ENCODE measurements around the gene DUOX2. TPM values are rescaled to one million over a fixed set of nuclear protein-coding genes. Genes with fewer than 3 reads are reported as not detected.

The DUOX2 gene
- total RNA-seq, 3 donors from 2014 or later: 0.05 to 0.11 (median 0.10) TPM

- H3K36me3 Mint-ChIP-seq (ENCODE audit: insufficient read depth): no peaks in the 10 kb centered on the region
- peak overlapping the region; percentile 71 for H3K4me3 Mint-ChIP-seq
- peaks cover 38% of the 10 kb centered on the region for H3K4me1 Mint-ChIP-seq (ENCODE audit: low read depth)
- H3K9me3 Mint-ChIP-seq: no peaks in the 10 kb centered on the region
- H3K27me3 Mint-ChIP-seq (ENCODE audit: low read depth): peaks cover 85% of the 10 kb centered on the region
- ATAC-seq (peak; percentile 5 to 11), DNase-seq (no peak)
Observed at GRCh38 chr15:45117308-45118130, 3.5 kb upstream of the DUOX2 start.

- peaks cover 89% of the 10 kb centered on the region for H3K27me3 Mint-ChIP-seq (ENCODE audit: low read depth)
- DNase-seq: no peak
- ATAC-seq: no peak
- peak overlapping the region; percentile 51 for H3K4me3 Mint-ChIP-seq
- H3K36me3 Mint-ChIP-seq (ENCODE audit: insufficient read depth): no peaks in the 10 kb centered on the region
- peaks cover 46% of the 10 kb centered on the region for H3K4me1 Mint-ChIP-seq (ENCODE audit: low read depth)
- H3K9me3 Mint-ChIP-seq: no peaks in the 10 kb centered on the region
Observed at GRCh38 chr15:45116482-45117307, 2.7 kb upstream of the DUOX2 start.

GRCh38 chr15:45116006-45116481, 2.1 kb upstream of the DUOX2 start:
- no peaks in the 10 kb centered on the region for H3K9me3 Mint-ChIP-seq
- H3K4me1 Mint-ChIP-seq (ENCODE audit: low read depth): peaks cover 47% of the 10 kb centered on the region
- DNase-seq (no peak), ATAC-seq (no peak)
- H3K36me3 Mint-ChIP-seq (ENCODE audit: insufficient read depth): no peaks in the 10 kb centered on the region
- H3K27me3 Mint-ChIP-seq (ENCODE audit: low read depth): peaks cover 83% of the 10 kb centered on the region
- H3K4me3 Mint-ChIP-seq: peak overlapping the region; percentile 51

GRCh38 chr15:45115312-45115820, 1.4 kb upstream of the DUOX2 start:
- Mint-ChIP-seq H3K4me1 (ENCODE audit: low read depth) (peaks cover 47% of the 10 kb centered on the region), H3K9me3 (no peaks in the 10 kb centered on the region), H3K27me3 (ENCODE audit: low read depth) (peaks cover 82% of the 10 kb centered on the region), H3K4me3 (no peak overlapping the region), H3K36me3 (ENCODE audit: insufficient read depth) (no peaks in the 10 kb centered on the region)
- DNase-seq (no peak), ATAC-seq (no peak)

GRCh38 chr15:45114751-45115085, 746 bp upstream of the DUOX2 start:
- Mint-ChIP-seq H3K9me3 (no peaks in the 10 kb centered on the region), H3K27me3 (ENCODE audit: low read depth) (peaks cover 85% of the 10 kb centered on the region), H3K4me1 (ENCODE audit: low read depth) (peaks cover 47% of the 10 kb centered on the region), H3K36me3 (ENCODE audit: insufficient read depth) (no peaks in the 10 kb centered on the region), H3K4me3 (no peak overlapping the region)
- no peak for ATAC-seq
- no peak for DNase-seq

- Mint-ChIP-seq H3K4me1 (ENCODE audit: low read depth) (peaks cover 47% of the 10 kb centered on the region), H3K36me3 (ENCODE audit: insufficient read depth) (no peaks in the 10 kb centered on the region), H3K9me3 (no peaks in the 10 kb centered on the region), H3K4me3 (no peak overlapping the region), H3K27me3 (ENCODE audit: low read depth) (peaks cover 86% of the 10 kb centered on the region)
- no peak for DNase-seq
- ATAC-seq: no peak
Observed at GRCh38 chr15:45113380-45113990, 487 bp downstream of the DUOX2 start.

GRCh38 chr15:45112591-45113379, 1.2 kb downstream of the DUOX2 start:
- ATAC-seq: peak; percentile 23 to 25
- H3K4me3 Mint-ChIP-seq: peak overlapping the region; percentile 29

GRCh38 chr15:45112143-45112590, 1.8 kb downstream of the DUOX2 start:
- ATAC-seq (no peak), DNase-seq (no peak)
- Mint-ChIP-seq H3K9me3 (no peaks in the 10 kb centered on the region), H3K36me3 (ENCODE audit: insufficient read depth) (no peaks in the 10 kb centered on the region), H3K4me3 (peak overlapping the region; percentile 29), H3K27me3 (ENCODE audit: low read depth) (peaks cover 78% of the 10 kb centered on the region), H3K4me1 (ENCODE audit: low read depth) (peaks cover 39% of the 10 kb centered on the region)

More at GRCh38 chr15:45112591-45113379, 1.2 kb downstream of the DUOX2 start:
- Mint-ChIP-seq H3K27me3 (ENCODE audit: low read depth) (peaks cover 83% of the 10 kb centered on the region), H3K36me3 (ENCODE audit: insufficient read depth) (no peaks in the 10 kb centered on the region), H3K9me3 (no peaks in the 10 kb centered on the region), H3K4me1 (ENCODE audit: low read depth) (peaks cover 43% of the 10 kb centered on the region)
- no peak for DNase-seq

- Mint-ChIP-seq H3K4me3 (peak overlapping the region; percentile 29), H3K36me3 (ENCODE audit: insufficient read depth) (no peaks in the 10 kb centered on the region)
Observed at GRCh38 chr15:45111390-45112142, 2.4 kb downstream of the DUOX2 start.

GRCh38 chr15:45110256-45110820, 3.6 kb downstream of the DUOX2 start:
- peaks cover 30% of the 10 kb centered on the region for H3K4me1 Mint-ChIP-seq (ENCODE audit: low read depth)
- no peaks in the 10 kb centered on the region for H3K36me3 Mint-ChIP-seq (ENCODE audit: insufficient read depth)
- ATAC-seq (no peak), DNase-seq (no peak)
- H3K4me3 Mint-ChIP-seq: no peak overlapping the region
- H3K9me3 Mint-ChIP-seq: no peaks in the 10 kb centered on the region
- H3K27me3 Mint-ChIP-seq (ENCODE audit: low read depth): peaks cover 69% of the 10 kb centered on the region

More at GRCh38 chr15:45111390-45112142, 2.4 kb downstream of the DUOX2 start:
- H3K27me3 Mint-ChIP-seq (ENCODE audit: low read depth): peaks cover 76% of the 10 kb centered on the region
- ATAC-seq: no peak
- DNase-seq: no peak
- H3K9me3 Mint-ChIP-seq: no peaks in the 10 kb centered on the region
- H3K4me1 Mint-ChIP-seq (ENCODE audit: low read depth): peaks cover 38% of the 10 kb centered on the region

GRCh38 chr15:45107941-45108630, 5.9 kb downstream of the DUOX2 start:
- ATAC-seq (no peak), DNase-seq (no peak)
- H3K36me3 Mint-ChIP-seq (ENCODE audit: insufficient read depth): no peaks in the 10 kb centered on the region
- H3K9me3 Mint-ChIP-seq: no peaks in the 10 kb centered on the region
- peaks cover 15% of the 10 kb centered on the region for H3K4me1 Mint-ChIP-seq (ENCODE audit: low read depth)
- H3K4me3 Mint-ChIP-seq: no peak overlapping the region
- peaks cover 51% of the 10 kb centered on the region for H3K27me3 Mint-ChIP-seq (ENCODE audit: low read depth)

GRCh38 chr15:45106002-45106790, 7.8 kb downstream of the DUOX2 start:
- Mint-ChIP-seq H3K4me3 (no peak overlapping the region), H3K27me3 (ENCODE audit: low read depth) (peaks cover 36% of the 10 kb centered on the region), H3K4me1 (ENCODE audit: low read depth) (no peaks in the 10 kb centered on the region), H3K9me3 (no peaks in the 10 kb centered on the region), H3K36me3 (ENCODE audit: insufficient read depth) (no peaks in the 10 kb centered on the region)
- no peak for DNase-seq
- ATAC-seq: no peak
